Sigmoid colon (tissue), 7 donors: Measurements from ENCODE around the gene LIME1. TPM values are rescaled to one million over a fixed set of nuclear protein-coding genes. Genes with fewer than 3 reads are reported as not detected.

Source experiments
- DNase-seq: peaks from one replicate; pipeline ENCODE4 v3.0.0-alpha.2; 2019
- H3K27ac ChIP-seq, 4 donors: fragments of 200-600 bp; sonication (generic); one replicate each; pipeline ENCODE4 v1.5.1; 2016 to 2019; ENCODE audit warnings: mild to moderate bottlenecking in 1 of 4
- H3K27me3 ChIP-seq, 3 donors: fragments of 200-600 bp; sonication (generic); one replicate each; pipeline ENCODE4 v1.5.1; 2019; ENCODE audit warnings: mild to moderate bottlenecking in 1 of 3
- H3K36me3 ChIP-seq, 4 donors: fragments of 200-600 bp; sonication (generic); one replicate each; pipeline ENCODE4 v1.5.1; 2016 to 2019
- H3K4me1 ChIP-seq, 4 donors: fragments of 200-600 bp; sonication (generic); one replicate each; pipeline ENCODE4 v1.5.1; 2017 to 2019
- H3K4me3 ChIP-seq, 4 donors: fragments of 200-600 bp; sonication (generic); one replicate each; pipeline ENCODE4 v1.5.1; 2017 to 2019; ENCODE audit warnings: mild to moderate bottlenecking in 2 of 4, moderate library complexity in 1 of 4
- H3K9me3 ChIP-seq, 4 donors: fragments of 200-600 bp in 3 of 4; sonication (generic) in 3 of 4; one replicate each; pipeline versions ENCODE4 v1.5.1 to v1.6.1; 2013 to 2019
- CTCF ChIP-seq, 4 experiments: fragments of 450-650 bp in 3 of 4; fragments of 200-600 bp in 1 of 4; IDR thresholded peaks; one replicate each; pipeline ENCODE4 v1.5.1; 2016 to 2019; ENCODE audit warnings: antibody characterized with exemption in 4 of 4, mild to moderate bottlenecking in 3 of 4, moderate library complexity in 2 of 4
- EP300 ChIP-seq, 4 donors: sonication (generic); formaldehyde crosslinking; IDR thresholded peaks; one replicate each; pipeline ENCODE4 v1.6.1; 2017; ENCODE audit warnings: antibody characterized with exemption in 4 of 4
- POLR2A ChIP-seq, 2 donors: fragments of 450-650 bp; IDR thresholded peaks; one replicate each; pipeline ENCODE4 v1.6.1; 2016; ENCODE audit warnings: antibody characterized with exemption in 2 of 2, mild to moderate bottlenecking in 2 of 2, moderate library complexity in 2 of 2
- POLR2AphosphoS5 ChIP-seq, 4 donors: sonication (generic); formaldehyde crosslinking; IDR thresholded peaks; one replicate each; pipeline ENCODE4 v1.6.1; 2017; ENCODE audit warnings: antibody characterized with exemption in 4 of 4
- WGBS, 2 donors: extraction: QIAGEN DNeasy Blood & Tissue Kit; methylation state at CpG; one replicate each; pipeline ENCODE4 v1.1.7; 2013; 5-methylcytosine and 5-hydroxymethylcytosine counted together
- intact Hi-C: fragments of 100-400 bp; cut with DNase I; formaldehyde crosslinking; loops from one replicate; pipeline ENCODE4 v1.15.1; 2023
- polyA plus RNA-seq, 3 donors: library from polyadenylated mRNA; stranded (reverse); fragments of 200-250 nt; gene quantifications; one replicate each; pipeline ENCODE4 v1.2.3, GENCODE V29; 2013
- total RNA-seq, 4 donors: library from RNA; depleted of rRNA; stranded (reverse); fragments of >200 nt; gene quantifications; one replicate each; pipeline ENCODE4 v1.1.0, GENCODE V29; 2016
- donor health status: healthy with polysubstance abuse.
- donor health status: Bipolar disorder and iron deficiency.
- donor health status: healthy.

The LIME1 gene
- total and polyA plus RNA-seq, 7 donors, result 4.6 to 35.3 (median 6.4) TPM; not detected in 1

- no peak within 1 kb of the TSS for H3K27ac ChIP-seq
- DNase-seq, result peak; percentile 62
- peak within 1 kb of the TSS in 3 of 4 donors; percentile 19 to 29 (median 28) for H3K4me3 ChIP-seq
- peaks cover 0 to 43% (median 37%) of the 10 kb centered on the region in 4 donors for H3K4me1 ChIP-seq
- intact Hi-C loops, result no loop called here
- peaks cover 6 to 29% (median 11%) of the 10 kb centered on the region in 4 donors for H3K36me3 ChIP-seq
- WGBS, 2 donors, result 5 to 15% methylated on average over 52 of the region's 52 CpGs
- TF ChIP-seq POLR2AphosphoS5 (IDR thresholded peaks at IDR 0.05) (peak in 2 of 4 donors; percentile 35 to 41), POLR2A (IDR thresholded peaks at IDR 0.05) (no peak), CTCF (IDR thresholded peaks at IDR 0.05) (no peak), EP300 (IDR thresholded peaks at IDR 0.05) (no peak)
- H3K27me3 ChIP-seq, result no peaks in the 10 kb centered on the region
- no peaks in the 10 kb centered on the region for H3K9me3 ChIP-seq
Measured at GRCh38 chr20:63696628-63697356, 39.7 kb upstream of the LIME1 start, which contains the start of gene TNFRSF6B. Gene TNFRSF6B (plus strand): TSS chr20:63696652. CDS start chr20:63696768, 116 bp downstream.

GRCh38 chr20:63697357-63697867 is 39.1 kb upstream of the LIME1 start:
- Histone ChIP-seq H3K27me3 (no peaks in the 10 kb centered on the region), H3K4me1 (peaks cover 0 to 43% (median 37%) of the 10 kb centered on the region in 4 donors), H3K9me3 (no peaks in the 10 kb centered on the region), H3K36me3 (peaks cover 6 to 25% (median 11%) of the 10 kb centered on the region in 4 donors), H3K27ac (no peak overlapping the region), H3K4me3 (peak overlapping the region in 1 of 4 donors; percentile 29)
- DNase-seq, result peak; percentile 64
- TF ChIP-seq POLR2AphosphoS5 (IDR thresholded peaks at IDR 0.05) (peak in 1 of 4 donors; percentile 8), EP300 (IDR thresholded peaks at IDR 0.05) (no peak), CTCF (IDR thresholded peaks at IDR 0.05) (no peak)
- intact Hi-C loops, result no loop called here
- WGBS, 2 donors, result 43 to 62% methylated on average over 7 of the region's 7 CpGs

- Histone ChIP-seq H3K27ac (peak overlapping the region in 1 of 4 donors; percentile 69), H3K4me1 (peaks cover 0 to 43% (median 37%) of the 10 kb centered on the region in 4 donors), H3K27me3 (no peaks in the 10 kb centered on the region), H3K36me3 (peaks cover 6 to 26% (median 11%) of the 10 kb centered on the region in 4 donors), H3K4me3 (no peak overlapping the region), H3K9me3 (no peaks in the 10 kb centered on the region)
- DNase-seq, result peak; percentile 66
- 87 to 90% methylated on average over 40 of the region's 40 CpGs for WGBS, 2 donors
- intact Hi-C loops, result no loop called here
- no peak for TF ChIP-seq CTCF (IDR thresholded peaks at IDR 0.05)
- no peak for TF ChIP-seq EP300 (IDR thresholded peaks at IDR 0.05)
- TF ChIP-seq POLR2A (IDR thresholded peaks at IDR 0.05), result no peak
- no peak for TF ChIP-seq POLR2AphosphoS5 (IDR thresholded peaks at IDR 0.05)
Measured at GRCh38 chr20:63697868-63698545, 38.5 kb upstream of the LIME1 start.

GRCh38 chr20:63698739-63699465 is 37.6 kb upstream of the LIME1 start:
- peak overlapping the region in 3 of 4 donors; percentile 56 to 69 (median 57) for H3K27ac ChIP-seq
- intact Hi-C loops, result no loop called here

More at GRCh38 chr20:63698739-63699465, 37.6 kb upstream of the LIME1 start:
- Histone ChIP-seq H3K27me3 (no peaks in the 10 kb centered on the region), H3K9me3 (no peaks in the 10 kb centered on the region), H3K4me3 (no peak overlapping the region), H3K4me1 (peaks cover 0 to 43% (median 37%) of the 10 kb centered on the region in 4 donors), H3K36me3 (peaks cover 2 to 35% (median 9%) of the 10 kb centered on the region in 4 donors)
- 62 to 67% methylated on average over 19 of the region's 19 CpGs for WGBS, 2 donors
- peak; percentile 83 for DNase-seq
- TF ChIP-seq POLR2AphosphoS5 (IDR thresholded peaks at IDR 0.05) (peak in 3 of 4 donors; percentile 26 to 74 (median 28)), EP300 (IDR thresholded peaks at IDR 0.05) (peak in 1 of 4 donors; percentile 61), CTCF (IDR thresholded peaks at IDR 0.05) (no peak), POLR2A (IDR thresholded peaks at IDR 0.05) (no peak)
